HG03159 (cell line): Measurements from ENCODE around the gene SH3PXD2B.
"Not testable (repeated sequence)": the region's sequence is repeated elsewhere in the genome, so short reads cannot be mapped to it uniquely, and the experiment has no call there.

ENCODE experiments used
- ATAC-seq: cut with Tn5 transposase; IDR thresholded peaks from one replicate; pipeline ENCODE4 v1.9.1; 2021; ENCODE audit warnings: mild to moderate bottlenecking, moderate library complexity; ENCODE audit not compliant: unreplicated experiment

The SH3PXD2B gene

DNA sequence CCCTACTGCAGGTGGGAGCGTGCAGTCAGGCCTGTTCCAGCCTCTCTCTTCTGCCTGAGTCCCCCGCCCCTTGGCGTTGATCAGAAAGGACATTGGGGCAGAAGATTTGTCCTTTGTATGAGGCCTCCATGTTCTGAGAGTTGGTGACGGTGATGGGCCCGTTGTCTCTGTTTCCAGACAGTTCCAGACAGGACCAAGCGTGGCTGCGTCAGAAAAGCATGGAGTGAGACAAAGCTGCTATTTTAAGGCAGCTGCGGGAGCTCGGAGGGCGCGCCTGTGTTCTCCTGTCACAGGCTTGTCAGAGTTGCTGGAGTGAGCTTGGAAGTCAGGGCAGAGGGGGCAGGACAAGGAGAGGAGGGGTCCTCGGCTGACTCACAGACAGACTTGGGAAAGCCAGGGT lies 32.1 kb upstream of the SH3PXD2B start:
- no peak for ATAC-seq

DNA sequence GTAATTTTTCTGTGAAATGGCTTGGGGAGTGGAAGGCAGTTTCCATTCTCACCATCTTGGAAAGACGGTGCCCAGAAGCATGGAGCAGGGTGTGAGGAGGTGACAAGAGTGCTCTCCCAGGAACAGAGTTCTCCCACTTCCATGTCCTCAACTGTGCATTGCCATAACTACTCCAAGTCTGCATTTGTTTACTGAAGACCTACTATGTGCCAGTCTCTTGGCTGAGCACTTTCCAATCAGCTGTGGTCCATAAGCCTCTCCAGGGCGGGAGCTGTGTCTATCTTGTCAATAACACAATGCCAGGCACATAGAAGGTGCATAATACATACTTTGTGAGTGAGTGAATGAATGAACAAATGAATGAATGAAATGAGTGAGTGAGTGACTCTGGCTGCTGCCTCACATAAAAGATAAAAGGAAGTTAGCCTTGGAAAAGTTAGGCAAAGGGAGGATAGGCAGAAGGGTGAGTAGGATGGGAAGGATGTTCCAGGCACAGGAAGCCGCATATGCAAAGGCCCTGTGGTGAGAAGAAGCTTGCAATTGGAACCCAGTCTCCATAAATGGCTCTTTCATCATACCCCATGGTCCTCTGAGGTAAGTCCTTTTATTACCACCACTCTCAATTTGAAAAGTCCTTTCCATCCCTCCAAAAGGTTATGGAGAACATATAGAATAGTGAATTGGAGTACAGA lies 31.3 kb upstream of the SH3PXD2B start:
- ATAC-seq: no peak

DNA sequence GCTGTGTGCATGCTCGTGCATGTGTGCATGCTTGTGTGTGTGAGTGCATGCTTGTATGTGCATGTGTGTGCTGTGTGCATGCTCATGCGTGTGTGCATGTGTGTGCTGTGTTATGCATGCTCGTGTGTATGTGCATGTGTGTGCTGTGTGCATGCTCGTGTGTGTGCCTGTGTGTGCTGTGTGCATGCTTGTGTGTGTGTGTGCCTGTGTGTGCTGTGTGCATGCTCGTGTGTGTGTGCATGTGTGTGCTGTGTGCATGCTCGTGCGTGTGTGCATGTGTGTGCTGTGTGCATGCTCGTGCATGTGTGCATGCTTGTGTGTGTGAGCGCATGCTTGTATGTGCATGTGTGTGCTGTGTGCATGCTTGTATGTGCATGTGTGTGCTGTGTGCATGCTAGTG lies 30.3 kb upstream of the SH3PXD2B start:
- no peak for ATAC-seq

DNA sequence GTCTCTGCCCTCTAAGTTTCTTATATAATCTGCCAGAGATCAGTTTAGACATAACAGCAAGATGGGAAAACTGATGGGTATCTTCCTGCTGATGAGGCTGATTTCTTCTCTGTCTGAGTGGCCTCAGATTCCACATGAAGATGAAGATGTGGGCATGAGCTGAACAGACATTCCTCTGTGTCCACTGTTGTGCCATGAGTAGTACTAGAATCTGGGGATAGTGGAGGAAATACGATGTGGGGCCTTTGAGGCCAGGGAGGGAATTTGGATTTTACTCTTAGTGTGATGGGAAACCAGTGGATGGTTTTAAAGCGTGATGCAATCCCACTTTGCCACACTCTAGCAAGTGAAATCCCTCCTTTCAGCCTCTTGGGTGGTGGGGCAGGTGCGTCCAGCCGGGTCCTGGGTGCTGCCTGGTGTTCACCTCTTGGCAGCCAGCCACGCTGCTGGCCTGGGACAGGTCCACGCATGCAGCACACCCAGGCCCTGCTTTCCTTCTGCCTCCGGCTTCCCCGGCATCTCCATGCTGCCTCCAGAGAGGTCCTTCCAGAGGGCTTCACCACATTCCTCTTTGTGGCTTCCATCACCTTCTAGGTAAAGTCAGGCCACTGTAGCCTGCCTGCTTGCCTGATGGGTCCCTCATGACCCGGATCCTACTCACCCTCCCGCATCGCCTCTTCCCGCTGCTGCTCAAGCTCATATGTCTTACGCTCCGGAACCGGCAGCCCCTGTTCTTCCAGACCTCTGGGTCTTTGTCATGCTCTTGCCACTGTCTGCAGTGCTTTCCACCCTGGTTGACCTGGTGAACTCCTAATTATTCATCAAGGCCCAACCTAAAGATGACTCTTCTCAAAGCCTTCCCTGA lies 28.1 kb upstream of the SH3PXD2B start:
- ATAC-seq: no peak

DNA sequence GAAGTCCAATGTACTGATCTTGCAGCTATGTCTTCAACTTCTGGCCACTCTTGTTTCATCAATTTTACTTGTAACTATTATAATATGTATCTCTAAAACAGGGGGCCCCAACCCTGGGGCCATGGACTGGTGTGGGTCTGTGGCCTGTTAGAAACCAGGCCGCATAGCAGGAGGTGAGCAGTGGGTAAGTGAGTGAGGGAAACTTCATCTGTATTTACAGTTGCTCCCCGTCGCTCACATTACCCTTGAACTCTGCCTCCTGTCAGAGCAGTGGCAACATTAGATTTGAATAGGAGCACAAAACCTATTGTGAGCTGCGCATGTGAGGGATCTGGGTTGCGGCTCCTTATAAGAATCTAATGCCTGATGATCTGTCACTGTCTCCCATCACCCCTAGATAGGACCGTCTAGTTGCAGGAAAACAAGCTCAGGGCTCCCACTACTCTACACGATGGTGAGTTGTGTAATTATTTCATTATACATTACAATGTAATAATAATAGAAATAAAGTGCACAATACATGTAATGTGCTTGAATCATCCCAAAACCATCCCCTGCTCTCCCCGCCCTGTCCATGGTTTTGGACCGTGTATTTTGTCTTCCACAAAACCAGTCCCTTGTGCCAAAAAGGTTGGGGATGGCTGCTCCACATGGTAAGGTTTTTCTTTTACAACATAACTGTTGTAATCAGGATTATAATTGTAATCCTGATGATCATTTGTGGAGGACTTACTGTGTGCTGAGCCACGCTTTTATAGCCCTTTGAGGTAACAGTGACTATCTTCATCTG lies 26.9 kb upstream of the SH3PXD2B start:
- no peak for ATAC-seq

DNA sequence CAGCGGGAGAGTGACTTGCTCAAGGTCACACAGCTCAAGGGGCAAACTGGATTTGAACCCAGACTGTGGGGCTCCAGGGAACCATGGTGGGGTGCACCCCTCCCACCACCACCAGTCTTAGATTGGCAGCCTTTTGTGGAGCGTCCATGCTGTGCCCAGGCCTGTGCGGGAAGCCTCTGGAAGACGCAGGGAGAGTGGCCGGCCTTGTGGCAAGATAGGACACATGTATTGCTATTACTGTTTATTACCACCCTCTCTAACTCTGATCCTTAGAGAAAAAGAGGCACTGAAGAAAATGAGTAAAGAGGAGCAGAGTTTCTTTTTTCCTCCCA lies 25.4 kb upstream of the SH3PXD2B start:
- ATAC-seq: no peak

DNA sequence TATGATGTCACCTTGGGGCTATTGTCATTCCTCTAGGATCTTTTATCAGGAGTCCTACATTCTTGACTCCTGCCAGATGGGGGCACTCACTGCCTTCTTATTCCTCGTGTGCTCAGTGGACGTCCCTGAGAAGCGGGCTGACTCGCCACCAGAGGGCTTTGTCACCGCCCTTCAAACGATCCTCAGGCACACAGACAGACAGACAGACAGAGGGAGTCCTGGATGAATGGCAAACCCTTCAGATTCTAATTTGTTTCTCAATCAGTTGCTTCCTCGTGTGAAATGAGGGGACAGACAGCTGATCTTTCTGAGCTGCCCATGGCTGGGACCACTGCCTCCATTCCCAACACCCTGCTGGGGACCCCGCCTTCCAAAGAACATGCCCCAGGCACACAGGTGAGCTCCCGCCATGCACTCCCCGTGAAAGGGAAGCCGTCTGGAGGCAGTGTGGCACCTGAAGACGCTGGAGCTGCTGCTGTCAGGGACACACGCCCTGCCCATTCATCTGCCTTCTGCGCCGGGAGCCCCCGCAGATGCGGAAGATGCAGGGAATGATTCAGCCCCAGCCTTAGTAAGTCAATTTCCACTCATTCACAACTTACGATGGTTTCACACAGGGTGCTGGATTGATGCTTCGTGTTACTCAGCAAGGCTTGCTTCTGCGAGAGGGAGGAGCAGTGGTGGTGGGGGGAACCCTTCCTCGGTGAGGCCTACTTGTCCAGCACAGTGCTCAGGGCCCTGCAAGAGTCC lies 24.9 kb upstream of the SH3PXD2B start:
- ATAC-seq: peak; percentile 72

DNA sequence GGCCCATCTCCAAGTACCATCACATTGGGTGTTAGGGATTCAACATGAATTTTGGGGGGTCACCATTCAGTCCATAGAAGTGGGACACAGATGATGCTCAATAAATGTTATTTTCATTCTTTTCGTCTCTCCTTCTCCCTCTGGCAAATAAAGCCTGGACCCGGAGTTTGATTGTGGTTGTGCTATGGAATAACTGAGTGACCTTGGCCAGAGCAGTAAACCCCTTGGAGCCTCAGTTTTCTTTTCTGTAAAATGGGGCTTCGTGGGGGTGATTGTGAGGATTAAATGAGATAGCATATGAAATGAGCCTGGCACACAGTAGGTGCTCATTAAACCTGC lies 24.3 kb upstream of the SH3PXD2B start:
- not testable (repeated sequence) for ATAC-seq

DNA sequence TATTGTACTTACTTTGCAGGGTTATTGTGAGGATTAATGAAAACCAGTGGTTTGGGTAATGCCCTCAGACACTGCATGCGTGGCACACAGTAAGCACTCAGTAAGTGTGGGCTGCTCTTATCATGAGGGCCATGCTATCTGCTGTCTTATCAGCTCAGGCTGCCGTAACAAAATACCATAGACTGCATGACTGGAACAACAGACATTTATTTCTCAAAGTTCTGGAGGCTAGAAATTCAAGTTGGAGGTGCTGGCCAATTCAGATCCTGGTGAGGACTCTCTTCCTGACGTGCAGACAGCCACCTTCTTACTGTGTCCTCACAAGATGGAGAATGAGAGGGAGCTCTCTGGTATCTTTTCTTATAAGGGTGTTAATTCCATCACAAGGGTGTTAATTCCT lies 23.9 kb upstream of the SH3PXD2B start:
- no peak for ATAC-seq

DNA sequence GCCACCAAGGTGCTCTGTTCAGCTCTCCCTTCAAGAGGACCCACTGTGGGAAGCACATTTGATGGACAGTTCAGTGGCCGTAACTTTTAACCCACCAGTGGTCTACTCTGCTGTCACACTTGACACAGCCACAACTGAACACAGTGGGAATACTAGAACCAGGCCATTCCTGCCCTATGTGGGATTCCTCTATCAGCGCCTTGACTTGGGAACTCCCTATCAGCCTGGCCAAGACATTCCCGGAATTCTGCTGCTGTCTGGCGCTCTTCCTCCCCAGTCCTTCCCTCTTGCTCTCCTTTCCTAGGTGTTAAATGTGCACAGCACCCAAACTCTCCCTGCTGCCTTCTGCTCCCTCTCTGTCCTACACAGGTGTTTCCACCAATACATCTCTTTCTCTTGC lies 23.1 kb upstream of the SH3PXD2B start:
- no peak for ATAC-seq

DNA sequence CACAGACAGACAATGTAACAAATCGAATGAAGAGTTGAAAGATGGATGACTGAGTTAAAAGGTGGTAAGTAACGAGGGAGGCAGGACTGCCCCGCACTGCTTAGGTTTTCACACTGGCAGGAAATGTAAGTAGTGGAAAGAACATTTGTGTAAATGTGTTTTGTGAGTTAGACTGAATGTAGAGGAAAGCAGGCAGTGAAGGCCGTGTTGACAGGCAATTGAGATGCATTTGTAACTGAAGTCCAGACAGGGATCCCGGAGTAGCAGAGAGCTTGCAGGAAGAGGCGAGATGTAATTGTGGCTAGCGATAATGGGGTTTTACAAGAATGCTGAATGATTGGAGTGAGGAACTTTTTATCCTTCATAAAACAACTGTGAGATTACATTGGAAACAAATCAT lies 20.0 kb upstream of the SH3PXD2B start:
- ATAC-seq: no peak

DNA sequence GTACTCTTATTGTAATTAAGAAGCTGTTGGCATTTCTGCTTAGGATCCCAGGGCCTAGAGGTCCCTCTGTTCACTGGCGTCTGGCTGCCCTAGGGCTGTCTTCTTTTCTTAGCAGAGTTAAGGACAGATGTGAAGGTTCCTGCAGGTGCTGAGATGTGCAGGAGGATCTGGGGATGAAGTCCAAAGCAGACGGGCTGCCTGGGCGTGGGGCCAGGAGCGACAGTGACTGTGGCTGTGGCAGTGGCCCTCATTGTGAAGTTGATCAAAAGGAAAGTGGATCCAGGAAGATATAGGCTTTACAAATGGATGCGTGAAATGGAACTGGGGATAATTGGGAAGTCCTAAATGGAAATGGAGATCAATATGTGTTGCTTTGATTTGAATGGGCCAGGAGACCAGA lies 19.1 kb upstream of the SH3PXD2B start:
- no peak for ATAC-seq

DNA sequence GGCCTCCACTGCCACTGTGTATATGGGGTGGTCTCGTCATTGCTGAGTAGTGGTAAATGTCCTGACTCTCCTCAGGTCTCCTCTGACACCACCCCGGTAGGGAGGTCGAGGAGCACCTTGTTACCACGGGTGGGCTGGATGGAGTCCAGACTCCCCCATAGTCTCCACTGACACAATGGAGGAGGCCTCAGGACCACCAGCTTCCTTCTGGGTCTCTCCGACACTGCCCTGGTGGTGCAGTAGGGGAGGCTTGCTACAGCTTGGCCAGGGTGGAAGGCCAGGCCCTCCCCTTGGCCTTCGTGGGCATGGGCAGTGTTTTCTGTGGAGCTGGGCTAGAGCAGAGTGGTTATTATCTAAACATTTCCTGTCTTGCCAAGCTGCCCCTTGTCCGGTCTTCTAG lies 15.4 kb upstream of the SH3PXD2B start:
- ATAC-seq: no peak

DNA sequence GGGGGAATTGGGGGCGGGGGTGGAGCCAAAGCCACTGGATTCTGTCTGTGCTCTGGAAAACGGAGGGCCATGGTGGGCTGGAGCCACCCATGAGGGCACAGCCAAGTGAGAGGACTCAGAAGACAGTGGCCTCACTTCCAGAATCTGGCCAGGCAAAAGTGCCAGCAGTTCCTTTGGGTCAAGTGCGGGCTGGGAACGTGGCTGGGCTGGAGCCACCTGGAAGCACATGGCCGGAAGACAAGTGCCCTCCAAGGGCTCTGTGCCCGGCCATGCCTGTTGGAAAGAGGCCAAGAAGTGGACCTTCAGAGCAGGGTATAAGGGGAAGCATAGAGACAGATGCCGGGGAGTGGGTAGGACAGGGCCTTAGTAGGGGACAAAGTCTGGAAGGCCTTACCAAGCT lies 11.7 kb upstream of the SH3PXD2B start:
- no peak for ATAC-seq

DNA sequence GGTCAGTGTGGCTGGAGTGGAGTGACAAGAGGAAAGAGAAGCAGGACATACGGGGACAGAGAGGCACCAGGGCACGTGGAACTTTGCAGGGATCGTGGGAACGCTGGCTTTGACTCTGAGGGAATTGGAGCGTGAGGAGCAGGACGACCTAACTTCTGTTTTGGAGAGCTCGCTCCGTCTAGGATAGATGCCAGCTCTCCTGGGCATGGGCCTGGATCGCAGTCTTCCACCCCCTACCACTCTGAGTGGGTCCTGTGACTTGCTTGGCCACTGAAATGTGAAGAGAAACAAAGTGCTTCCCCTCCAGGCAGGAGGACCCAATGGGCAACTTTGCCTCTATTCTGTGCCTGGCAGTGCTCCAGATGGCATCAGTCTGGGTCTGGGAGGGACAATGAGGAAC lies 8.7 kb upstream of the SH3PXD2B start:
- no peak for ATAC-seq

DNA sequence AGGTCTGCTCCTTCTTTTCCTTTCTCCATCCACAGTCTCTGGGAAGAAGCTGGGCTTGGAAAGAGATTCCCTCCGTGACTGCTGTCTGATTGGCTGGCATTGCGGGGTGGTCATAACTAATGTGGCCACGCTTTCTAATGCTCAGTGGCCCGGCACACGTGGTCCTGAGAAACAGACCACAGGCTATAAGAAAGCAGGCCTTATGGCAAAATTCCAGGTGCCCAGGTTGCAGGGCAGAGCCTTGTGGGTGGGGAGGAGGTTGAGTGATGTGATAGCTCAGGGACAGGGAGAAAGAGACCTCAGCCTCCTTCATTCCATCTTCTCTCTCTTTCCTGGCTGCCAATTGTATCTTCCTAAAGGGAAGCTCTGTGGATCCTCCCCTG lies 5.4 kb upstream of the SH3PXD2B start:
- ATAC-seq: no peak

DNA sequence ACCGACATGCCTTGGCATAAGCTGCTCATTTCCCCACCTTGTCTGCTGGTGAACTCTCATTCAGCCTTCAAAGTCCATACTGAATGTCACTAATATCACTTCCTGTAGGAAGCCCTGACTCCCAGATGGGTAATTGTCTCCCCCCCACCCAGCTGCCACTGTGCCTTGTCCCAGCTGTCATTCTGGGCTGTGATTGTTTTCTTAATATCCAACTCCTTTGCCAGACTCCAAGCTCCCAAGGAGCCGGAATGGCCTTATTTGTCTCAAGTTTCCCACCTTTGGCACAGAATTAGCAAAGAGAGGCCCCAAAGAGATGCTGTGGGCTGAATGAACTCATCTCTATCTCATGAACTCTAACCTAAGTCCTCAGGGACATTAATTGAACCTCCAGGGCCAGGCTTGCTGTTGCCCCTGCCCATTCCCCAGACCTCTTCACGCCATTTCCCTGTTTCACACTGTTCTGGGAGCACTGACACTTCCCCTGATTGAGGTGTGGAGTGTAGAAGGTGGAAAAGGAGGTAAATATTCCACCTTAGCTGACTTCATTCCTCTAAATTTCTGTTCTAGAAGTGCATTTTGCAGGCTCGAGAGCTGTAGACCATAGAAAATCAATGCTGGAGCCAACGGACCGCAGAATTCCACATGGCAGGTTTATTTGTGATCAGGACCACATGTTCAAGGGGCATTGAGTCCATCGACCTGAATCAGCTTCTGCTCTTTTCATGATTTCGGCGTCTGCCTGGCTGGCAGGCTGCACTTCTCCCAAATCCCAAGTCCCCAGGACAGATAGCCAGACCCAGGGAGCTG lies 4.9 kb upstream of the SH3PXD2B start:
- no peak for ATAC-seq

DNA sequence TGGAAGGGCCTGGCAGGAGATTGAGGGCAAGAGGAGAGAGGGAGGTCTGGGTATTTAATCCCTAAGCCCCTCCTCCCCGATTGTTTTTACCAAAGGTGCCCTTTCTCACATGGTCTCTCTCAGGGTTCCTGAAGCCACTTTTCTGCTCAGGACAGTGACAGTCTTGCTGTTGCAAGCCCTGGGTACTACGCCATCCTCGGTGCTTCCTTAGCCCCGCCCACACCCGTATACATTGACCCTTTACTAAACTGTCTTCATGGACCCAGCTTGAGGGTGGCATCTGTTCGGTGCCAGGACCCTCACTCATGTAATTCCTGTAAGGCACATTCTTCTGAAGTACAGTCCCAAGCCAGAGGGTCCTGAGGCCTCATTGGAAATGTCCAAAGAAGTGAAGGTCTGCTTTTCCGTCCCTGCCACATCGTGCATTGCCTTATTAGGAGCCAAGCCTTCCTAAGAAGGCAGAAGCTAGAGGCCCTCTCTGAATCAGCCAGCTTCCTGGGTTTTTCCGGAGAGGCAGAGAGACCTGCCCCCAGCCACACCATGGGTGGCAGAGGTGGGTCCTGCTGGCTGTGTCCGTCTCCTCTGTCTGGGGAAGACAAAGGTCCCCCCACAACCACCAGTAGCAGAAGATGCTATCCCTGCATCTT lies 1.9 kb upstream of the SH3PXD2B start:
- ATAC-seq: no peak

DNA sequence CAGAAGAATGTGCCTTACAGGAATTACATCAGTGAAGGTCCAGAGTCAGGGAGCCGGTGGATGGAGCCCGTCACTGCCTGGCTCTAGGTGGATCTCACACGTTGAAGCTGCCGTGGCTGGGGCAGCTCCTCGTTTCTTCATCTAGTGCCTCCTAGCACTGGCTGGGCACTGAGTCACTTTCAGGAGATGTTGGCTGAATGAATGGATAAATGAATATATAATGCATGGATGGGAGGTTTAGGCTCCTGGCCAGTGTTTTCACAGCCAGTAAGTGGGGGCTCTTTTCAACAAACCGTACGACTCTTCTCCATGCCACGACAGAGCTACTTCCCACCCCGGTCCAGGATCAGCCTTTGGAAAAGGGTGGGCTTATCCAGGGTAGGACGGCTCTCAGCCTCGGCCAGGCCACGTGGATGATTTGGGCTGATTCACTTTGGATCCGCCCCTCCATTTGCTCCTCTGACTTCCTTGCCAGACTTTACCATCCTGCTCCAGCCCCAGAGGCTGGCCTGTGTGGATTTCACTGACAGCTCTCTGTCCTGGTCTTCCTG lies 1.3 kb upstream of the SH3PXD2B start:
- ATAC-seq: no peak

DNA sequence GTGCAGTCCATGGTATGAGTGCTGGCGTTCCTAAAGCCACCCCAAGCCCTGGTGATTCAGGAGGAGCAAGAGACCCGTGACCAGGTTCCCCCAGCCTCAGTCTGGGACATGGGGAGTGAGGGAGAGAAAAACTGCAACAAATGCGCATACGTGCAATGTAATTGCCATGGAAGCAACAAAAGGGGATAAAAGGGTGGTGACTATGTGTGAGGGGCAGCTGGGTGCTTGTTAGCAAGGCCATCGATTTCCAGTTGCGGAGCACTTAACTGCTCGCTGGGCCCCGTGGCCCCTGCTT lies 709 bp upstream of the SH3PXD2B start:
- no peak for ATAC-seq
